Activated CD4-positive, alpha-beta memory T cell treated with anti-CD3 and anti-CD28 coated beads for 36 hours (primary cell): ENCODE results near the gene FEN1. TPM values are rescaled to one million over a fixed set of nuclear protein-coding genes. Genes with fewer than 3 reads are reported as not detected.
A peak's percentile ranks its signal among the peaks of the same experiment; 100 is the strongest.

Source experiments
- CTCF ChIA-PET: fragments of 350-600 bp; sonication (Branson Sonifier 250); formaldehyde crosslinking; loops from one replicate; lab custom pipeline; 2021; ENCODE audit warnings: antibody characterized with exemption, inconsistent platforms; lab: Charles Lee
- POLR2A ChIA-PET: fragments of 350-600 bp; sonication (Branson Sonifier 250); formaldehyde crosslinking; loops from one replicate; lab custom pipeline; 2021; ENCODE audit warnings: antibody characterized with exemption; lab: Charles Lee
- DNase-seq: peaks from one replicate; pipeline ENCODE4 v3.0.0-alpha.2; 2020
- H3K27ac Mint-ChIP-seq: one replicate; pipeline ENCODE4 v1.8.0; 2021; ENCODE audit warnings: mixed read lengths
- H3K27me3 Mint-ChIP-seq: one replicate; pipeline ENCODE4 v1.8.0; 2021; ENCODE audit warnings: mixed read lengths
- H3K36me3 Mint-ChIP-seq: one replicate; pipeline ENCODE4 v1.8.0; 2021; ENCODE audit warnings: mixed read lengths
- H3K4me1 Mint-ChIP-seq: one replicate; pipeline ENCODE4 v1.8.0; 2021; ENCODE audit warnings: low read depth, mixed read lengths
- H3K4me3 Mint-ChIP-seq: one replicate; pipeline ENCODE4 v1.8.0; 2021; ENCODE audit warnings: mild to moderate bottlenecking, mixed read lengths
- H3K9me3 Mint-ChIP-seq: one replicate; pipeline ENCODE4 v1.8.0; 2021; ENCODE audit warnings: mixed read lengths
- intact Hi-C: fragments of 100-400 bp; cut with micrococcal nuclease; formaldehyde crosslinking; loops from one replicate; pipeline ENCODE4 v1.15.1; 2023
- total RNA-seq, 2 experiments: library from RNA; stranded (reverse); gene quantifications; one replicate each; pipeline ENCODE4 v1.2.3, GENCODE V29; 2021

FEN1 gene
- total RNA-seq, 2 experiments from 2014 or later = 108 to 111 TPM

- ChIA-PET POLR2A (no interaction called here), CTCF (interaction anchor here (0.9 kb wide), 1 partner anchor 49 kb away, joined by 3 read pairs; no protein-coding TSS in a partner anchor)
- peaks cover 25% of the 10 kb centered on the region for H3K36me3 Mint-ChIP-seq
- no peak overlapping the region for H3K27ac Mint-ChIP-seq
- H3K9me3 Mint-ChIP-seq = no peaks in the 10 kb centered on the region
- no peak for DNase-seq
- no peaks in the 10 kb centered on the region for H3K4me1 Mint-ChIP-seq
- H3K4me3 Mint-ChIP-seq = no peak overlapping the region
- intact Hi-C loops = no loop called here
- peaks cover 1% of the 10 kb centered on the region for H3K27me3 Mint-ChIP-seq
These were observed 49.2 kb downstream of the FEN1 start for GRCh38 chr11:61841636-61842527.

- Mint-ChIP-seq H3K4me1 (no peaks in the 10 kb centered on the region), H3K27me3 (peaks cover 1% of the 10 kb centered on the region), H3K9me3 (no peaks in the 10 kb centered on the region), H3K27ac (no peak overlapping the region), H3K36me3 (peaks cover 25% of the 10 kb centered on the region), H3K4me3 (no peak overlapping the region)
- ChIA-PET POLR2A (no interaction called here), CTCF (interaction anchor here (0.9 kb wide), 1 partner anchor 49 kb away, joined by 3 read pairs; no protein-coding TSS in a partner anchor)
- intact Hi-C loops = no loop called here
- no peak for DNase-seq
These were observed 49.8 kb downstream of the FEN1 start for GRCh38 chr11:61842528-61842820.

- Mint-ChIP-seq H3K4me3 (no peak overlapping the region), H3K4me1 (no peaks in the 10 kb centered on the region), H3K27ac (peak overlapping the region; percentile 13), H3K27me3 (no peaks in the 10 kb centered on the region), H3K9me3 (no peaks in the 10 kb centered on the region), H3K36me3 (peaks cover 18% of the 10 kb centered on the region)
- CTCF ChIA-PET = interaction anchor here (1.1 kb wide), 1 partner anchor 26 kb away, joined by 5 read pairs; no protein-coding TSS in a partner anchor
- intact Hi-C loops = no loop called here
- no peak for DNase-seq
- POLR2A ChIA-PET = no interaction called here
These were observed 52.3 kb downstream of the FEN1 start for GRCh38 chr11:61844909-61845565.

- ChIA-PET CTCF (interaction anchor here (1.0 kb wide), 1 partner anchor 262 kb away, joined by 3 read pairs; no protein-coding TSS in a partner anchor), POLR2A (no interaction called here)
- Mint-ChIP-seq H3K9me3 (no peaks in the 10 kb centered on the region), H3K27ac (no peak overlapping the region), H3K27me3 (no peaks in the 10 kb centered on the region), H3K4me1 (no peaks in the 10 kb centered on the region), H3K4me3 (no peak overlapping the region), H3K36me3 (peaks cover 8% of the 10 kb centered on the region)
- DNase-seq = no peak
- intact Hi-C loops = no loop called here
These were observed 53.8 kb downstream of the FEN1 start for GRCh38 chr11:61846362-61847020.

Other genes starting within 250 kb of the FEN1 start
- gene SYT7, start 211.8 kb upstream of the FEN1 start, total RNA-seq = not detected
- under 1 TPM; 0.12 to 0.15 TPM for gene DAGLA, start 112.5 kb upstream of the FEN1 start, total RNA-seq
- gene MYRF, start 40.3 kb upstream of the FEN1 start, total RNA-seq = 1 to 10 TPM; 1.2 to 1.4 TPM
- gene TMEM258, start 312 bp upstream of the FEN1 start, total RNA-seq = 100 to 1,000 TPM; 191 to 192 TPM
- 10 to 100 TPM; 24.9 to 26.5 TPM for gene FADS1, start 24.1 kb downstream of the FEN1 start, total RNA-seq
- 10 to 100 TPM; 58.2 to 60.8 TPM for gene FADS2, start 35.4 kb downstream of the FEN1 start, total RNA-seq
- 10 to 100 TPM; 11.9 to 12.1 TPM for gene FADS3, start 98.6 kb downstream of the FEN1 start, total RNA-seq
- under 1 TPM; 0.10 to 0.21 TPM for gene RAB3IL1, start 124.7 kb downstream of the FEN1 start, total RNA-seq
- gene BEST1, start 157.4 kb downstream of the FEN1 start, total RNA-seq = under 1 TPM; 0.41 to 0.48 TPM
- 100 to 1,000 TPM; 915 to 922 TPM for gene FTH1, start 174.7 kb downstream of the FEN1 start, total RNA-seq